Activated CD4-positive, alpha-beta T cell treated with anti-CD3 and anti-CD28 coated beads, Interleukin-2, amount 50 U/mL, for 1 hour (primary cell): ENCODE results near the gene MMP2.

Experiments
- DNase-seq: peaks from one replicate; pipeline ENCODE4 v3.0.0-alpha.2; 2020

MMP2 gene

DNA sequence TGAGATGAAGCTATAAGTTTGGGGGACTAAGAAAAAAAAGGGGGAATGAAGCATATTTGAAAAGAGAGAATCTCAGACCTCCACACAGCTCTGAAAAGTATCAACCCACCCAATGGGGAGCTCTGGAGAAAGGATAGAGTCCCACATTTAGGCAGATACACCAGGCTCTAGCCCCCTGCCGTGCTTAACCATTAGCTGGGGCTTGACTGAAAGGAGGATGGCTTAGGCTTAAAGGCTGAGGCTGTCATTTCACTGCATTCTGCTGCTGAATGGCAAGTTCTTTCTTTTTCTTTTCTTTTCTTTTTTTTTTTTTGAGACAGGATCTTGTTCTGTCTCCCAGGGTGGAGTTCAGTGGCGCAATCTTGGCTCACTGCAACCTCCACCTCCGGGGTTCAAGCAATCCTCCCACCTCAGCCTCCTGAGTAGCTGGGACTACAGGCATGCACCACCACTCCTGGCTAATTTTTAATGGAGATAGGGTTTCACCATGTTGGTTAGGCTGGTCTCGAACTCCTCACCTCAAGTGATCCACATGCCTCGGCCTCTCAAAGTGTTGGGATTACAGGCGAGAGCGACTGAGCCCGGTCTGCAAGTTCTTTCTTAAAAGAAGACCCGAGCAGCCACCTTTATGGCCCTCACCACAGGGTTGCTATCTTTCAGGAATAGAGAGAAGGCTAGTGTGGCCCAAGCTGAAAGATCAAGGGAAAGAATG, 9.0 kb upstream of the MMP2 start:
- no peak for DNase-seq

DNA sequence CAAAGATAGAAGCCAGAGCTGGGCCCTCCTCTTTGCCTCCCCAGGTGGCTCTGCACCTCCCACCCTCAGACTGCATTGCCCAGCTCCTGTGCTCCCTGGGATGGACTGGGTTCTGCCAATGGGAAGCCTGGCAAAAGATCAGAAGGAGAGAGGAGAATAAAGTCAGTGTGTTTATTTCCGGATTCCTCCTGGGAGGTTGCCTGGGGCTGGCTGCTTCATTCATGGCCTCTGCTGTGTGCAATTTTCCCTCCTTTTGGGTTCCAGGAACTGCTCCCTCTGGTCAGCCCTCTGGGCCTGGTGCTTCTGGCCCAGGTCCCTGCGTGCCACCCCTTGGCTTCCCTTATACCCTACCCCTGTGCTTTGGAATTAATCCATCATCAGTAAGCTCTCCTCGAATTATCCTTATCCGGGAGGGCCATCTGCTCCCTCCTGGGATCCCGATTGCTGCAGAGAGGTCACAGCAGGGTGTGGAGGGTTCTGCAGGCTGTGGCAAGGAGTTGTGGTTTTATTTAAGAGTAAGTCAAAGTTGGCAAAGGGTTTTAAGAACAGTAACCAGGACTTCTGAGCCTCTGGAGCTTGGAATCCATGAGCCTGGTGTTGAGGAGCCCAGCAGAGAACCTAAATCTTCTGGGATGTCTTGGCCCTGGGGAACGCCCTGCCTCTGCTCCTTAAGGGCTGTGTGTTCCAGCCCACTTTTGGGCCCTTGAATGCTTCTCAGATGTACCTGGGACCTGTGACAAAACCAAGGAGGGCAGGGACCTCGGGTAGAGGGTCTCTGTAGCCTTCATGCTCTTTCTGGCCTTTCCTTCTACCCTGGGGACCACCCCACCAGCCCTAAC, 8.2 kb upstream of the MMP2 start:
- no peak for DNase-seq

GRCh38 chr16:55471448-55472097, 7.4 kb upstream of the MMP2 start:
- no peak for DNase-seq

- no peak for DNase-seq
Observed at GRCh38 chr16:55473587-55473986, 5.4 kb upstream of the MMP2 start.

DNA sequence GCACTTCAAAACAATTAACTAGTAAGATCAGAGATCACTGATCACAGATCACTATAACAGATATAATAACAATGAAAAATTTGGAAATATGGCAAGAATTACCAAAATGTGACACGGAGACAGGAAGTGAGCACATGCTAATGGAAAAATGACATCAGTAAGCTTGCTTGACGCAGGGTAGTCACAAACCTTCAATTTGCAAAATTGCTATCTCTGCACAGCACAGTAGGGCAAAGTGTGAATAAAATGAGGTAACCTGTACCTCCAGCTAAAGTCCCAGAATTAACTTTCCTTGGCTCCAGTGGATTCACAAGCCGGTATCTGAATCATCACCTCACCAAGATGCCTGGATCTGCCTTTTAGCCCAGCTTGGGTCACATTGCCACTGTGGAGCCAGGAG, 4.2 kb upstream of the MMP2 start:
- DNase-seq = no peak

DNA sequence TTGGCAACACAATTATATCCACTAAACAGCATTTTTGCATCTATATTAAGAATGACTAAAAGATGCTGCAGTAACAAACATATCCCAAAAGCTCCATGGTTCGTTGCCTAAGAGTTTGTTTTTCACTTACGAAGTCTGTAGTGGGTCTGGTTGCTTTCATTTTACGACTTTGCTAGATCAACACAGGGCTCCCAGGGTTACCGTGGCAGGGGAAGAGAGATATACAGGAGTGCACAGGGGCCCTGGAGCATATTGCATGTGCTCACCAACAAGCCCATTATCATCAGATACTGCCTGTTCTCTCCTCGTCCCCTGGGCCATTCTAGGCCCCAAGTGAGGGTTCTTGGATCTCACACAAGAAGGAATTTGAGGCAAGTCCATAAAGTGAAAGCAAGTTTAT, 3.1 kb upstream of the MMP2 start:
- DNase-seq = no peak

DNA sequence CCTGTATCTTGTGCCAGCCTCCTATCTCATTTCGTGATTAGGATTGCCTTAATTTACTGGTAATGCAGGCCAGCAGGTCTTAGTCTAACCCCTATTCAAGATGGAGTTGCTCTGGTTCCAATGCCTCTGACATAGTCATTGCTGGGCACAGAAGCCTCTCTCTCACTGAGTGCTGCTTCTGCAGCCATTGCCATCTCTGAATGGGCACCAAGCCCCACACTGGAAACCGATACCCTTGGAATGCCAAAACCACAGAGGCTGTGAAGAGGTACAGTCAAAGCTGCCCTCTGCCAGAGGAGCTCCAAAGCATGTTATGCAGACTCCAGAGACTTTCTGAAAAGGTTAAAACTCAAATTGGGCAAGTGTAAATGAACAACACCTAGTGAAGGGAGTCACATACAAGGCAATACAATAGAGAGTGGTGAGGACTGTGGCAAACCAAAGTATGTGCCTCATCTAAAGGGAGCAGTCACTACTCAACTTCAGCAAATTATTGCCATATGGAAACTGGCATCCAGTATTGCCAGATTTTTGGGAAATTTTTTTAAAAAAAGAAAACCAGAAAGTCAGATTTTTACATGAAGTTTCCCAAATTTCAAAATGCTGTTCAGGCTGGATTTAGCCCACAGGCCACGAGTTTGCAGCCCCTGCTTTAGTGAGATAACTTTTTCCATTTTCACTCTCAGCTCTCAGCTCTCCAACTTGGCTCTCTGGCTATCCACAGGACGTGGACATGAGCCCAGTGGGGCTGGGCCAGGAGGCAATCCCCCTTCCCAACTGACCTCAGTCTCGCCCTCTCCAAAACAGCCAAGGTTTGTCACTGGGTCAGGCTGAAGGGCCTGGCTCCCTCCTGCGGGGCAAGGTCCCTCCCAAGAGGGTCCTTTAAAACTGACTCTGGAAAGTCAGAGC, 2.1 kb upstream of the MMP2 start:
- no peak for DNase-seq

- no peak for DNase-seq
Observed at GRCh38 chr16:55477736-55478135, 1.3 kb upstream of the MMP2 start.

DNA sequence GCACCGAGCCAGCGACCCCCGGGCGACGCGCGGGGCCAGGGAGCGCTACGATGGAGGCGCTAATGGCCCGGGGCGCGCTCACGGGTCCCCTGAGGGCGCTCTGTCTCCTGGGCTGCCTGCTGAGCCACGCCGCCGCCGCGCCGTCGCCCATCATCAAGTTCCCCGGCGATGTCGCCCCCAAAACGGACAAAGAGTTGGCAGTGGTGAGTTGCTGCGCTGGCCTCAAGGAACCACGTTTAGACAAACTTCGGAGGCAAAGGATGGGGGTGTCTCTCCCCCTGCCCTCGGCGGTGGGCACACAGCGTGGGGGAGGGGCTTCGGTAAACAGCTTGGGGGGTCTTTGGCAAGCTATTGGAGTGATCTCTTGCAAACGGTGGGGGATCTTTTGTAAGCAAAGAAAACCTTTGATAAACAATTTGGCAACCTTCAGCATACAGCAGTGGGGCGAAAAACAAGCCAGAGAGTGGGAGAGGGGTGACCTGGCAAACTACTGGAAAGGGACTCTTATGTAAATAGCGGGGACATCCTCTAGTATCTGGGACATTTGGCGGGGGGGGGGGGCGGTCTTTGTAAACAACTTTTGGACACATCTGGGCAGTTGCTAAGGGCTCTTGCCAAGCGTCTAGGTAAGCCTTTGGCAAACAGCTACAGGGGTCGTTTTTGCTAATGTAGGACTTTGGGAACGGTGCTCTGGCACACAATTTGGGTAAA, 587 bp downstream of the MMP2 start:
- DNase-seq = no peak

DNA sequence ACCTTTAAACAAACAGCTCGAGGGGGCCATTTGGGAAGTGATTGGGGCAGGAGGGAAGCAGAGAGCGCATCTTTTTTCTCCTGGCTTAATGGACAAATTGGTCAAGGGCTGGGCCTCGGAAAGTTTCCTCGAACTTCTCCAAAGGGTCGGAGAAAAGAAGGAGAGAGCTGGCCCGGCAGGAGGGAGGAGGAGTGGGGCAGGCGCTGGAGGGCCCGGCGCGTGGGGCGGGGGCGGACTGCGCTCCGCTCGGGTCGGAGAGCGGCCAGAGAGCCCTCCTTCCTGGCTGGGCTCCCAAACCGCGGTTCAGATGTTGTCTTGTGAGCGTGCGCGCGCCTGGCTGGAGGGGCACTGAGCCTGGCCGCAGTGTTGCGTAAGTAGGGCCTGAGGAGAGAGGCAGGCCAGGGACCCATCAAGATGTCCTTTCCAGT, 1.2 kb downstream of the MMP2 start:
- no peak for DNase-seq

GRCh38 chr16:55481023-55481422, 2.0 kb downstream of the MMP2 start:
- no peak for DNase-seq

DNA sequence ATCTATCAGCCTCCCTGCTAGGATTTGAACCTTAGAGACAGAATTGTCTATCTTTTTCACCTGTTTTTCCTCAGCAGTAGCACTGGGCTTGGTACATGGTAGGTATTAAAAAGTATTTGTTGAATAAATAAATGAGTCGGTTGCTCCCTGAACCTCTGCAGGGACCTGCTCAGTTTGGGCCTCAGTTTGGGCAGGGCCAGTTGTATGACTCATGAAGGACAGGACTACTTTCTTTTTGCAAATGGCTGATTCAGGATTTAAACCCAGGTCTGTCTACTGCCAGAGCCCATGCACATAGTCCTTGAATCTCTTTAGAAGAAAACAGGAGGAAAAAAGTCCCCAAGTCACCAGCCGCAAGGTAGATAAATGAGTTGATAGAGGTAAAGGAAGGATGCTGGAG, 3.1 kb downstream of the MMP2 start:
- no peak for DNase-seq

- DNase-seq = no peak
Observed at GRCh38 chr16:55487048-55487803, 8.2 kb downstream of the MMP2 start.

DNA sequence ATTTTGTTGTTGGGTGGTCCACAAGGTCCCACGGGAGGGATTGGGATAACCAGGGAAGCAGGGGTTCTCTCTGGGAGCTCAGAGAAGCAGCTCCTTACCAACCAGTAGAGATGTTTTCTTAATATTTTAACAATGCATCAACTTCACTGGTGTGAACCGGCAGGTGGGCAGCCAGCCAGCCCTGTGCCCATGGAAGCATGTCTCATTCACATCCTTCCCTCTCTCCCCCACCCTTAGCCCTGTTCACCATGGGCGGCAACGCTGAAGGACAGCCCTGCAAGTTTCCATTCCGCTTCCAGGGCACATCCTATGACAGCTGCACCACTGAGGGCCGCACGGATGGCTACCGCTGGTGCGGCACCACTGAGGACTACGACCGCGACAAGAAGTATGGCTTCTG, 9.3 kb downstream of the MMP2 start:
- no peak for DNase-seq

- DNase-seq = no peak
Observed at GRCh38 chr16:55489119-55489955, 10.3 kb downstream of the MMP2 start.

DNA sequence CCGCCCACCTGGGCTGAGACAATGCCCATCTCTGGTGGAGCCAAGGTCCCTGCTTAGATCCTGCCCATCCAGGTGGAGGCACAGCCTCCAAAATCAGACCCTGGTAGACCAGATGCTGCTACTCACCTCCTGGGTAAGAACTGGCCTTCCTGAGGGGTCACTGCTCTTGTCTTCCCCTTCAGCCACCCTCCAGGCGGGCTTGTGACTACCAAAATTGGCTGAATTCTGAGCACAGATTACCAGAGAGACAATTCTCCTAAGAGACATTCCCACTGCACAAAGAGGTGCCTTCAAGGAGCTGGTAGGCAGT, 10.9 kb downstream of the MMP2 start:
- DNase-seq = no peak

DNA sequence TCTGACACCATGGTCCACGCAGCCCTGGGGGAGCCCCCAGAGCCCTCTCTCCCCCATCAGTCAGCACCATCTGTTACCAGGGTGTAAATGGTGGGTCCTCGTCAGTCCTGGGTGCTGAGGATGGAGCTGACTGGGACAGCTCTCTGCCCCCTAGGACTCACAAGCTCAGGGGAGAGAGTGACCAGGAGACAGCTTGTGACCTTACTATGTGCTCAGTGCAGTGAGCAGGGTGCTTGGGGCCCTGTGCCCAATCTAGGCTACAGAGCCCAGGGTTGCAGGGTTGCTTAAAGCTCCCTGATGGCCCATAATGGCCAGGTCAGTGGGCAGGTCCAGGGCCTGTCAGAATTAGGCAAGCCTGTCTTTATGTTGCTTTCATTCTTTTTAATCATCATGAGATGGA, 11.3 kb downstream of the MMP2 start:
- DNase-seq = no peak

- no peak for DNase-seq
Observed at GRCh38 chr16:55491691-55492090, 12.7 kb downstream of the MMP2 start.

DNA sequence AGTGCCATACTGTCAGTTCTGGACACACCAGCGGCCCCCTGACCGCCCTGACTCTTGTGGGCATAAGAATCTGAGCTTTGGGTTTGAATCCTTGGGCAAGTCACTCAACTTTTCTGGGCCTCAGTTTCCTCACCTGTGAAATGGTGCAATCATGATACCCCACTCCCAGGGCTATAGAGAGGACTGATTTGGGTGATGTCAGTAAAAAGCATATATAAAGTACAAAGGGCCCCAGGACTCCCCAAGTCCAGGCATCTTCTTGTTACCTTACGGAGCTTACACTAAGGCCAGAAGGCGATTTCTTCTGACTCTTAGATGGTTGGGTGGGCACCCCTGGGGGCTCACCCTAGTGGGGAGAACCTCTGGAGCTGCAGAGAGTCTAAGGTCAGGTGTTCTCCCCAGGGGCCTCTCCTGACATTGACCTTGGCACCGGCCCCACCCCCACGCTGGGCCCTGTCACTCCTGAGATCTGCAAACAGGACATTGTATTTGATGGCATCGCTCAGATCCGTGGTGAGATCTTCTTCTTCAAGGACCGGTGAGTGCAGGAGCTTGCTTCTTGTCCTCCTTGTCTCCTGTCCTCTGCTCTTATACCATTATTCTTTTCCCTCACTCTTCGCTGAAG, 13.9 kb downstream of the MMP2 start:
- DNase-seq = no peak

DNA sequence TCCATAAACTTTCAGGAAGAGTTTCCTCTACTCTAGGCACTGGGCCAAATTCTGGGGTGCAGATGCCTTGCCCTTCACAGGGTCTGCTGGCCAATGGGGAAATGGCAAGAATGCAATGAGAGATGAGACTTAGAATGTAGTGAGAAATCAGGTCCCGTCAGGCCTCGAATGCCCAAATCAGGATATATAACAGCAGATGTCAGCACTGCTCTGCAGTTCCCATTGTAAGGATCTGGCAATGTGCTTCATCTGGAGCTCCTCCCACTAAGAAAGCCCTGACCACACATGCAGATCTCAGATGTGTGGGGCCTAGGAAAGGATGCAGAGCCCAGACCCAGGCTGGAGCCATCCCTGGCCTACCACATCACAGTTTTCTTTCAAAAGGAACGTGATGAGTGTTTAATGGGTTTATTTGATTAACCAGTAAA, 16.0 kb downstream of the MMP2 start:
- DNase-seq = no peak
